Right cardiac atrium (tissue), 5 donors: Measurements from ENCODE around the gene ERC2. TPM values are rescaled to one million over a fixed set of nuclear protein-coding genes. Genes with fewer than 3 reads are reported as not detected.
A peak's percentile ranks its signal among the peaks of the same experiment; 100 is the strongest.

ENCODE experiments used
- ATAC-seq, 2 donors: fragments of 200-7000 bp; cut with Tn5 transposase; one replicate each; pipeline versions ENCODE4 v1.8.0 to v1.9.1; 2020; ENCODE audit warnings: moderate library complexity in 2 of 2, mild to moderate bottlenecking in 1 of 2
- DNase-seq, 3 donors: peaks; one replicate each; pipeline ENCODE4 v3.0.0-alpha.2; 2020
- H3K27ac ChIP-seq: one replicate; pipeline ENCODE4 v1.5.1; 2013; ENCODE audit warnings: mild to moderate bottlenecking, low read length, control low read depth, moderate library complexity
- H3K27me3 ChIP-seq: one replicate; pipeline ENCODE4 v1.6.1; 2013; ENCODE audit not compliant: control insufficient read depth, insufficient read depth
- H3K4me1 ChIP-seq: one replicate; pipeline ENCODE4 v1.6.1; 2013; ENCODE audit warnings: low read length; ENCODE audit not compliant: control insufficient read depth, insufficient read depth
- H3K4me3 ChIP-seq: one replicate; pipeline ENCODE4 v1.5.1; 2013; ENCODE audit warnings: low read length, control low read depth
- H3K9me3 ChIP-seq: one replicate; pipeline ENCODE4 v1.6.1; 2013; ENCODE audit warnings: low read length; ENCODE audit not compliant: control insufficient read depth
- WGBS: extraction: QIAGEN DNeasy Blood & Tissue Kit; methylation state at CpG from one replicate; pipeline ENCODE4 v1.1.7; 2013; 5-methylcytosine and 5-hydroxymethylcytosine counted together
- intact Hi-C, 4 donors: fragments of 100-400 bp; cut with DNase I; formaldehyde crosslinking; loops; one replicate each; pipeline versions ENCODE4 v1.11.0 to v1.14.0; 2022 to 2023
- polyA plus RNA-seq: library from polyadenylated mRNA; stranded (reverse); fragments of 200-250 nt; gene quantifications from one replicate; pipeline ENCODE4 v1.2.3, GENCODE V29; 2013
- total RNA-seq, 4 donors: library from RNA; stranded (reverse); fragmentation: NEBNext Ultra II Directional; extraction: Animal tissue kit (Norgen Biotek cat#: 25700); gene quantifications; one replicate each; pipeline ENCODE4 v1.2.1, GENCODE V29; 2021
- donor health status: healthy with polysubstance abuse.
- donor health status: DM: no; HTN: yes; CAD: no.
- donor health status: DM: no; HTN: no; CAD: no.
- donor health status: DM: no; HTN: yes; CAD: no; lungs with severe emphysema.
- donor health status: DM: yes; HTN: yes; CAD: no.

The ERC2 gene
- total and polyA plus RNA-seq, 5 donors = 1.5 to 9.2 (median 3.8) TPM

DNA sequence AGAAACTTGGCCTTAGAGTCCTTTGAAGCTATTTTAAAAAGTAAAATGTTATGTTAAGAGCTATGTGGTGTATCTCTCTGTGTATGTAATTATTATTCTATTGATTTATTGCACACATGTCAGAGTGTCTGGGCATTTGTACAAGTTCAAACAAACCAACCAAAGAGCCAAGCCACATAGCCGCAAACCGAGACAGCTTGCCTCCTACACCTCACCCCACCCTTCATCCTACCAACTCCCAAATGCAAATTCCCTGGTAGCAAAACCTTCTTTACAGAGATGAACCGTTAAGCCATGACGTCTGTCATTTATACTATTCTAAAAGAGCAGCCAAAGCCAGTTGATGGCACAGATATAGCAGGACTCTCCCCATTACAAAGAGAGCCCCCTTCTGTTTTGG, 332.3 kb downstream of the ERC2 start:
- intact Hi-C loops = no loop called here
- H3K4me1 ChIP-seq = no peaks in the 10 kb centered on the region
- DNase-seq = no peak
- H3K27me3 ChIP-seq = no peaks in the 10 kb centered on the region
- H3K9me3 ChIP-seq = no peaks in the 10 kb centered on the region
- H3K4me3 ChIP-seq = no peak overlapping the region
- no peak for ATAC-seq
- WGBS = 63% methylated on average over 4 of the region's 4 CpGs
- H3K27ac ChIP-seq = no peak overlapping the region

DNA sequence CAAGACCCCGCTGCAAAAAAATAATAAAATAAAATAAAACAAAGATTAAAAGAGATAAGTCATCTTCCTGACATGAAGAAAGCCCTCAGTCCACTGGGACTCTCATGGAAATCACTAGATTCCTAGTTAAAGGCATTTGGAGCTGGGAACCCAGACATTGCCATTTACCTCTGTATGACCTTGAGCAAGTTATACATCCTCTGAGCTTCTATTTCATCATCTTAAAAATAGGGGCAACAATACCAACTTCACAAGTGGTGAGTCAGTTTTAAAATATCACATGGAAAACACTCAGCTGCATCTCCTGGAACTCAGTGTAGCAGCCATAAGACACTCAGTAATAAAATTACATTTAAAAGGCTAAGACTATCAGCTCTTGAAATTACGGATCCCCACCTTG, 334.8 kb downstream of the ERC2 start:
- no peak overlapping the region for H3K27ac ChIP-seq
- H3K4me3 ChIP-seq = no peak overlapping the region
- 88% methylated on average over 2 of the region's 2 CpGs for WGBS
- ATAC-seq = no peak
- no peaks in the 10 kb centered on the region for H3K27me3 ChIP-seq
- no peak for DNase-seq
- no peaks in the 10 kb centered on the region for H3K4me1 ChIP-seq
- intact Hi-C loops = no loop called here
- no peaks in the 10 kb centered on the region for H3K9me3 ChIP-seq

DNA sequence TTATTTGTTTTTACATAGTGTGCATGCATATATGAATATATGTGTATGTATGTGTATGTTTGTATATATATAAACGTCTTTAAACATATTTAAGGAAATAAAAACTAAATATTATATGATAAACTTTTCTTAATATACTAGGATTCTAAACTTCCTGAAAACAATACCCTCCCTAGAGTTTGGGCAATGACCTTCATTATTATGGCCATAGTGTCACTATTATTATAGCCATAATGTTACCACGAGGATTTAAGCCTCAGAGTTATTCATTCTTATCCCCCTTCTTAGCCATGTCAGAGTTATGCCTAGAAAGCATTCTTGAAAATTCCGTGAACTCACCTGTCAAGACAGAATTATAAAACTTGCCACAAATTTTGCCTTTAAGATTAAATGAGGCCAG, 335.5 kb downstream of the ERC2 start:
- no peak overlapping the region for H3K27ac ChIP-seq
- intact Hi-C loops = no loop called here
- DNase-seq (no peak), ATAC-seq (no peak)
- H3K27me3 ChIP-seq = no peaks in the 10 kb centered on the region
- no peaks in the 10 kb centered on the region for H3K4me1 ChIP-seq
- WGBS = 75% methylated on average over 3 of the region's 3 CpGs
- no peaks in the 10 kb centered on the region for H3K9me3 ChIP-seq
- no peak overlapping the region for H3K4me3 ChIP-seq

DNA sequence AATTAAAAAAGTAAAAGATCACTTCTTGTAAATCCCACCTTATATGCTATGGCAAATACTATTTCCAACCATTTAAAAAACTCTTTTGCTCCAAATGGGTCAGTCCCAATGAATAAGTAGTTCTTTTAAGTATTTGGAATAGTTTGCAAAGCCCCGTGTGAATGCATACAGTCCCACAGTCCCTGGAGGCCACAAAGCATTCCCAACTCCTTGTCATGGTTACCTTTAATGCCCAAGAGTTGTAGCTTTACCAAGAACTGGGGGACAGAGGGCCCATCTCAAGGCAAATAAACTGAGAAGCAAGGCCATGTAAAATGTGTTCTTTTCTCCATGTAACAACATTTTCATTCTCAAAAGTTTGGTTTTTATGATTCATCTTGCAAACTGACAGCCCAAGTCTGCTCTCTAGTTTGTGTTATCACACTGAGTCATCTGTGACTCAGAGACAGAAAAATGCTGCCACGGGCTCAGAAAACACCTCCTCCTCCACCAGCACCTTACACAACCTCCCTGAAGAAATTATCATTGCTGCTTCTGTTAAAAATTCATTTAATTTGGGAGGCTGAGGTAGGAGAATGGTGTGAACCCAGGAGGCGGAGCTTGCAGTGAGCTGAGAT, 336.2 kb downstream of the ERC2 start:
- Histone ChIP-seq H3K4me3 (no peak overlapping the region), H3K4me1 (no peaks in the 10 kb centered on the region), H3K9me3 (no peaks in the 10 kb centered on the region), H3K27ac (no peak overlapping the region), H3K27me3 (no peaks in the 10 kb centered on the region)
- no peak for ATAC-seq
- intact Hi-C loops = no loop called here
- WGBS = 56% methylated on average over 3 of the region's 3 CpGs
- DNase-seq = no peak

DNA sequence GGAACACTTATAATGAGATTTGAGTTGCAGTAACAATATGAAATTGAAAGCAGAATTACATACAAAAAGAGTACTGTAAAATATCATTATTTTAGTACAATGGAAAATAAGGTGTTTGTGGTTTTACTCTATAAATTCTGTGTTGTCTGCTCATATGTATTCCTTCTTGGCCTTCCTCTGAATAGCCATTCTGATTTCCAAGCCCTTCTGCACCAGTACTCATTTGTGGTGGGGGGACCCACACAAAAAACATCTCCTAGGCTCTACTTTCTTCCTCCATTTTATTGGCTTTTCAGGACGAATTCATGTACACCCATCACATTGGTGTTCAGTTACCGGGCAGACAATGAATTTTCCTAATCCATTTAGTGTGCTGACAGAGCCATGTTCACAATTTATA, 338.2 kb downstream of the ERC2 start:
- DNase-seq (no peak), ATAC-seq (no peak)
- H3K27me3 ChIP-seq = no peaks in the 10 kb centered on the region
- H3K27ac ChIP-seq = no peak overlapping the region
- H3K4me1 ChIP-seq = no peaks in the 10 kb centered on the region
- intact Hi-C loops = no loop called here
- H3K9me3 ChIP-seq = no peaks in the 10 kb centered on the region
- WGBS = 84% methylated on average over 2 of the region's 2 CpGs
- H3K4me3 ChIP-seq = no peak overlapping the region

DNA sequence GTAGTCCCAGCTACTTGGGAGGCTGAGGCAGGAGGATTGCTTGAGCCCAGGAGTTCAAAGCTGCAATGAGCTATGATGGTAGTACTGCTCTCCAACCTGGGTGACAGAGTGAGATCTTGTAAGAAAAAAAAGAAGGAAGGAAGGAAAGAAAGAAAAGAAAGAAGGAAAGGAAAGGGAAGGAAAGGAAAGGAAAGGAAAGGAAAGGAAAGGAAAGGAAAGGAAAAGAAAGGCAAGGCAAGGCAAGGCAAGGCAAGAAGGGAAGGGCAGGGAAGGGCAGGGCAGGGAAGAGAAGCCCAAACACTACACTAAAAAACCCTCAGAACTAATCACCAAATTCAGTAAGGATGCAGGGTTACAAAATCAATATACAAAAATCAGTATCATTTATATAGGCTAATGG, 341.6 kb downstream of the ERC2 start:
- ATAC-seq (no peak), DNase-seq (no peak)
- no peaks in the 10 kb centered on the region for H3K27me3 ChIP-seq
- no peaks in the 10 kb centered on the region for H3K9me3 ChIP-seq
- intact Hi-C loops = no loop called here
- no peak overlapping the region for H3K4me3 ChIP-seq
- no peaks in the 10 kb centered on the region for H3K4me1 ChIP-seq
- H3K27ac ChIP-seq = no peak overlapping the region

GRCh38 chr3:56125358-56126005, 342.8 kb downstream of the ERC2 start:
- Histone ChIP-seq H3K9me3 (no peaks in the 10 kb centered on the region), H3K27ac (no peak overlapping the region), H3K27me3 (no peaks in the 10 kb centered on the region), H3K4me1 (no peaks in the 10 kb centered on the region), H3K4me3 (no peak overlapping the region)
- WGBS = 45% methylated on average over 5 of the region's 5 CpGs
- ATAC-seq = peak; percentile 54 to 59
- intact Hi-C loops = no loop called here
- peak; percentile 22 to 42 (median 26) for DNase-seq

GRCh38 chr3:56124546-56124945, 343.7 kb downstream of the ERC2 start:
- WGBS = 62% methylated on average over 1 of the region's 1 CpG
- intact Hi-C loops = no loop called here
- Histone ChIP-seq H3K4me1 (no peaks in the 10 kb centered on the region), H3K4me3 (no peak overlapping the region), H3K9me3 (no peaks in the 10 kb centered on the region), H3K27ac (no peak overlapping the region), H3K27me3 (no peaks in the 10 kb centered on the region)
- DNase-seq (no peak), ATAC-seq (no peak)

DNA sequence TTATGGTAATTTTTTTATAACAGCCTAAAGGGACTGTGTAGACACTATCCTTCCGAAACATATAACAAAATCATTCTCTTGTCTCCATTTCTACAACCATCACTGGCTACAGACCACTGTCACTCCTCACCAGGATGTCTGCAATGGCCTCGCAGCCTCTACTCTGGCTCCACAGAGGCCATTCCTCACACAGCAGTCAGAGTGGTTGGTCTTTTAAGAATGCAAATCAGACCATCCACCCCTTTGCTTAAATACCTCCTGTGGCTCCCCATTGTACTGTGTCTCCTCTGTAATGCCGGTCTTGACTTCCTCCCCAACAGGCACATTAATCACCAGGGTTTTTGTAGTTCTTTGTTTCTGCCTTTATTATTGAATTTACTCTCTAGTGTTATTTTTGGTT, 344.8 kb downstream of the ERC2 start:
- intact Hi-C loops = no loop called here
- H3K4me1 ChIP-seq = no peaks in the 10 kb centered on the region
- no peaks in the 10 kb centered on the region for H3K27me3 ChIP-seq
- ATAC-seq (no peak), DNase-seq (no peak)
- no peak overlapping the region for H3K4me3 ChIP-seq
- H3K27ac ChIP-seq = no peak overlapping the region
- no peaks in the 10 kb centered on the region for H3K9me3 ChIP-seq
- 83% methylated on average over 3 of the region's 3 CpGs for WGBS

GRCh38 chr3:56122911-56123310, 345.4 kb downstream of the ERC2 start:
- WGBS = 63% methylated on average over 2 of the region's 2 CpGs

GRCh38 chr3:56121716-56122115, 346.6 kb downstream of the ERC2 start:
- DNase-seq = no peak
- WGBS = 76% methylated on average over 2 of the region's 2 CpGs
- intact Hi-C loops = no loop called here
- H3K4me3 ChIP-seq = no peak overlapping the region
- no peaks in the 10 kb centered on the region for H3K27me3 ChIP-seq
- H3K27ac ChIP-seq = no peak overlapping the region
- ATAC-seq = no peak
- H3K4me1 ChIP-seq = no peaks in the 10 kb centered on the region
- H3K9me3 ChIP-seq = no peaks in the 10 kb centered on the region

More at GRCh38 chr3:56122911-56123310, 345.4 kb downstream of the ERC2 start:
- ATAC-seq (no peak), DNase-seq (no peak)
- intact Hi-C loops = no loop called here
- no peaks in the 10 kb centered on the region for H3K4me1 ChIP-seq
- H3K9me3 ChIP-seq = no peaks in the 10 kb centered on the region
- no peaks in the 10 kb centered on the region for H3K27me3 ChIP-seq
- H3K27ac ChIP-seq = no peak overlapping the region
- H3K4me3 ChIP-seq = no peak overlapping the region
